H1 (cell line): ENCODE measurements around the gene LITAFD. TPM values are rescaled to one million over a fixed set of nuclear protein-coding genes. Genes with fewer than 3 reads are reported as not detected.
"Not testable (repeated sequence)": the region's sequence is repeated elsewhere in the genome, so short reads cannot be mapped to it uniquely, and the experiment has no call there.

ENCODE experiments used
- CTCF ChIA-PET: fragments of 300-600 bp; sonication (Branson Sonifier 250); formaldehyde crosslinking; loops from one replicate; lab custom pipeline; 2021; ENCODE audit not compliant: partially characterized antibody; lab: Charles Lee
- POLR2A ChIA-PET: fragments of 300-600 bp; sonication (Branson Sonifier 250); formaldehyde crosslinking; loops from one replicate; lab custom pipeline; 2021; ENCODE audit warnings: inconsistent platforms; ENCODE audit not compliant: partially characterized antibody; lab: Charles Lee
- DNase-seq, 2 experiments: peaks; one replicate each; pipeline versions ENCODE4 v3.0.0 to v3.0.0-alpha.2; 2010 to 2022; ENCODE audit warnings: low spot score in 2 of 2, low read depth in 1 of 2, mixed read lengths in 1 of 2
- FAIRE-seq: peaks from 2 replicates; lab custom pipeline; 2011; peaks lifted over from hg19 to GRCh38; lab: Jason Lieb, UNC
- H2AFZ ChIP-seq: 2 replicates; pipeline ENCODE4 v1.8.1; 2012; ENCODE audit warnings: low read length, inconsistent platforms
- H2AK5ac ChIP-seq: 2 replicates; pipeline ENCODE4 v1.6.1; 2013; ENCODE audit warnings: low read depth, low read length
- H2BK120ac ChIP-seq: replicated peaks from 2 replicates; pipeline ENCODE3; 2013; ENCODE audit warnings: low read depth, low read length, inconsistent platforms
- H2BK12ac ChIP-seq: 2 replicates; pipeline ENCODE4 v1.6.1; 2013; ENCODE audit warnings: low read depth, low read length
- H2BK15ac ChIP-seq: 2 replicates; pipeline ENCODE4 v1.6.1; 2013; ENCODE audit warnings: low read length
- H2BK20ac ChIP-seq: 2 replicates; pipeline ENCODE4 v1.6.1; 2013; ENCODE audit warnings: low read length
- H2BK5ac ChIP-seq: 2 replicates; pipeline ENCODE4 v1.6.1; 2013; ENCODE audit warnings: low read depth, low read length
- H3K14ac ChIP-seq: 2 replicates; pipeline ENCODE4 v1.6.1; 2013; ENCODE audit warnings: inconsistent platforms; ENCODE audit not compliant: insufficient read length
- H3K18ac ChIP-seq: 2 replicates; pipeline ENCODE4 v1.6.1; 2013; ENCODE audit warnings: low read length; ENCODE audit errors: extremely low read depth
- H3K23ac ChIP-seq: 2 replicates; pipeline ENCODE4 v1.6.1; 2013; ENCODE audit warnings: inconsistent platforms; ENCODE audit not compliant: insufficient read length
- H3K23me2 ChIP-seq: 2 replicates; pipeline ENCODE4 v1.6.1; 2013; ENCODE audit warnings: low read depth, low read length
- H3K27ac ChIP-seq: 2 replicates; pipeline ENCODE4 v1.6.1; 2011; ENCODE audit warnings: low read depth, low read length, inconsistent platforms
- H3K27me3 ChIP-seq, 4 experiments: replicated peaks in 1 of 4; 1 replicate in 1 of 4; 2 replicates in 3 of 4; pipeline versions ENCODE4 v1.6.1 to v1.8.1; 2011 to 2013; ENCODE audit warnings: low read length in 3 of 4, mild to moderate bottlenecking in 3 of 4, inconsistent platforms in 2 of 4, mixed read lengths in 2 of 4, moderate library complexity in 1 of 4; ENCODE audit not compliant: control insufficient read depth in 3 of 4, insufficient read depth in 3 of 4; ENCODE audit errors: extremely low read depth in 1 of 4
- H3K36me3 ChIP-seq, 4 experiments: 2 replicates each; pipeline versions ENCODE4 v1.6.1 to v1.8.1; 2011 to 2013; ENCODE audit warnings: mild to moderate bottlenecking in 4 of 4, low read length in 3 of 4, moderate library complexity in 2 of 4, control low read depth in 1 of 4, inconsistent platforms in 1 of 4; ENCODE audit not compliant: insufficient read depth in 4 of 4, control insufficient read depth in 2 of 4
- H3K4ac ChIP-seq: replicated peaks from 2 replicates; pipeline ENCODE3; 2013; ENCODE audit warnings: low read length, low read depth, mixed read lengths, inconsistent platforms; ENCODE audit not compliant: insufficient read length
- H3K4me1 ChIP-seq, 4 experiments: replicated peaks in 1 of 4; 1 replicate in 1 of 4; 2 replicates in 3 of 4; pipeline versions ENCODE4 v1.6.1 to v1.8.1; 2011 to 2013; ENCODE audit warnings: low read length in 3 of 4, inconsistent platforms in 2 of 4, mixed read lengths in 1 of 4; ENCODE audit not compliant: insufficient read depth in 4 of 4, control insufficient read depth in 3 of 4
- H3K4me2 ChIP-seq, 2 experiments: 2 replicates each; pipeline versions ENCODE4 v1.6.1 to v1.8.1; 2011 to 2013; ENCODE audit warnings: low read depth in 2 of 2, low read length in 2 of 2, control low read depth in 1 of 2, inconsistent platforms in 1 of 2, mild to moderate bottlenecking in 1 of 2; ENCODE audit not compliant: insufficient read depth in 1 of 2
- H3K4me3 ChIP-seq, 4 experiments: fragments of 200-600, 300-600 bp in 1 of 4; sonication (generic), shearing (Covaris generic), sonication (Bioruptor Twin) in 1 of 4; 2 replicates each; pipeline versions ENCODE4 v1.5.1 to v1.8.1; 2011 to 2016; ENCODE audit warnings: low read length in 4 of 4, low read depth in 3 of 4, control low read depth in 2 of 4, inconsistent platforms in 2 of 4, mild to moderate bottlenecking in 2 of 4, mixed read lengths in 1 of 4, moderate library complexity in 1 of 4; ENCODE audit not compliant: insufficient read depth in 2 of 4; ENCODE audit errors: extremely low read depth in 1 of 4
- H3K56ac ChIP-seq: replicated peaks from 2 replicates; pipeline ENCODE3; 2013; ENCODE audit warnings: low read depth, mild to moderate bottlenecking, mixed read lengths, low read length, inconsistent platforms; ENCODE audit not compliant: insufficient read length
- H3K79me1 ChIP-seq: 2 replicates; pipeline ENCODE4 v1.6.1; 2013; ENCODE audit warnings: low read depth, low read length, control low read depth
- H3K79me2 ChIP-seq, 2 experiments: 2 replicates each; pipeline versions ENCODE4 v1.6.1 to v1.8.1; 2012 to 2013; ENCODE audit warnings: low read length in 2 of 2, mild to moderate bottlenecking in 2 of 2, inconsistent platforms in 1 of 2; ENCODE audit not compliant: insufficient read depth in 2 of 2, control insufficient read depth in 1 of 2
- H3K9ac ChIP-seq, 4 experiments: replicated peaks in 1 of 4; 1 replicate in 1 of 4; 2 replicates in 3 of 4; pipeline versions ENCODE4 v1.6.1 to v1.8.1; 2011 to 2013; ENCODE audit warnings: low read depth in 3 of 4, low read length in 3 of 4, control low read depth in 2 of 4, mild to moderate bottlenecking in 2 of 4, moderate library complexity in 2 of 4, inconsistent platforms in 1 of 4; ENCODE audit errors: extremely low read depth in 1 of 4
- H3K9me3 ChIP-seq, 2 experiments: 2 replicates each; pipeline versions ENCODE4 v1.6.1 to v1.8.1; 2012 to 2013; ENCODE audit warnings: mild to moderate bottlenecking in 2 of 2, moderate library complexity in 2 of 2, control low read depth in 1 of 2, inconsistent platforms in 1 of 2, low read depth in 1 of 2, low read length in 1 of 2, mixed read lengths in 1 of 2; ENCODE audit not compliant: insufficient read depth in 2 of 2
- H4K20me1 ChIP-seq, 2 experiments: replicated peaks in 1 of 2; 2 replicates each; pipeline versions ENCODE3 to v1.8.1; 2011 to 2013; ENCODE audit warnings: inconsistent platforms in 2 of 2, low read length in 2 of 2, mild to moderate bottlenecking in 1 of 2; ENCODE audit not compliant: insufficient read depth in 2 of 2, control insufficient read depth in 1 of 2
- H4K5ac ChIP-seq: 2 replicates; pipeline ENCODE4 v1.6.1; 2013; ENCODE audit warnings: low read length, low read depth, mixed read lengths, inconsistent platforms; ENCODE audit not compliant: insufficient read length
- H4K8ac ChIP-seq: 2 replicates; pipeline ENCODE4 v1.8.0; 2013; ENCODE audit warnings: mild to moderate bottlenecking, moderate library complexity, low read length, inconsistent platforms; ENCODE audit not compliant: insufficient read depth; ENCODE audit errors: extremely low read depth
- H4K91ac ChIP-seq: replicated peaks from 2 replicates; pipeline ENCODE3; 2013; ENCODE audit warnings: low read length, mixed read lengths, inconsistent platforms; ENCODE audit not compliant: insufficient read length
- WGBS, 2 experiments: shearing (Covaris generic) in 1 of 2; methylation state at CpG; one replicate each; pipeline versions ENCODE4 v1.1.6 to v1.1.7; 2013 to 2015; ENCODE audit warnings: low lambda C conversion rate in 2 of 2, mixed read lengths in 2 of 2, inconsistent platforms in 1 of 2, low coverage in 1 of 2, missing lambda C conversion rate in 1 of 2; ENCODE audit not compliant: insufficient replicate concordance in 2 of 2, insufficient coverage in 1 of 2, insufficient read length in 1 of 2; ENCODE audit errors: extremely low coverage in 1 of 2, missing lambda C conversion rate in 1 of 2; 5-methylcytosine and 5-hydroxymethylcytosine counted together
- polyA plus RNA-seq, 7 experiments: library from polyadenylated mRNA; depleted of rRNA in 3 of 7; stranded (reverse) in 5 of 7; unstranded in 2 of 7; fragments of >200 nt in 5 of 7; fragments of 200-250 nt in 2 of 7; gene quantifications; 1 replicate in 5 of 7; 2 replicates in 1 of 7; 4 replicates in 1 of 7; pipeline versions ENCODE4 v1.2.1 to v1.2.3, GENCODE V29; 2011 to 2013; ENCODE audit warnings: missing spikeins in 2 of 7, mixed read lengths in 2 of 7
- total RNA-seq: library from RNA; stranded (reverse); fragmentation: NEBNext Ultra II Directional; extraction: Animal tissue kit (Norgen Biotek cat#: 25700); gene quantifications from 2 replicates; pipeline ENCODE4 v1.2.1, GENCODE V29; 2021

The LITAFD gene
- total and polyA plus RNA-seq, 2 of the 8 experiments (the other 6 are each of a cell fraction or from before 2014, with no cell fraction given): not detected

- H3K18ac ChIP-seq, H2BK5ac ChIP-seq, CTCF ChIA-PET, H3K36me3 ChIP-seq, H4K5ac ChIP-seq, H3K9ac ChIP-seq, H3K4ac ChIP-seq, H3K4me2 ChIP-seq, H3K23me2 ChIP-seq, H2BK15ac ChIP-seq, H2AFZ ChIP-seq, H3K9me3 ChIP-seq, FAIRE-seq, H4K8ac ChIP-seq, H2AK5ac ChIP-seq, H3K27me3 ChIP-seq, H3K27ac ChIP-seq, H3K4me3 ChIP-seq, H2BK20ac ChIP-seq, H4K91ac ChIP-seq, DNase-seq, H3K79me1 ChIP-seq, H3K14ac ChIP-seq, H3K4me1 ChIP-seq, H3K56ac ChIP-seq, H4K20me1 ChIP-seq, H3K23ac ChIP-seq, H2BK12ac ChIP-seq, H2BK120ac ChIP-seq: not testable (repeated sequence)
- POLR2A ChIA-PET: interaction anchor here (1.2 kb wide), 1 partner anchor 13 kb away, joined by 3 read pairs; no protein-coding TSS in a partner anchor
- 100% methylated on average over 3 of the region's 4 CpGs; no CpG with 5 or more reads in 1 of the 2 experiments for WGBS, 2 experiments
- H3K79me2 ChIP-seq: peaks cover 0 to 28% of the 10 kb centered on the region in 2 experiments; a peak in 2 of 4 replicates
These were observed 40.1 kb upstream of the LITAFD start for GRCh38 chr16:8842016-8842415.

DNA sequence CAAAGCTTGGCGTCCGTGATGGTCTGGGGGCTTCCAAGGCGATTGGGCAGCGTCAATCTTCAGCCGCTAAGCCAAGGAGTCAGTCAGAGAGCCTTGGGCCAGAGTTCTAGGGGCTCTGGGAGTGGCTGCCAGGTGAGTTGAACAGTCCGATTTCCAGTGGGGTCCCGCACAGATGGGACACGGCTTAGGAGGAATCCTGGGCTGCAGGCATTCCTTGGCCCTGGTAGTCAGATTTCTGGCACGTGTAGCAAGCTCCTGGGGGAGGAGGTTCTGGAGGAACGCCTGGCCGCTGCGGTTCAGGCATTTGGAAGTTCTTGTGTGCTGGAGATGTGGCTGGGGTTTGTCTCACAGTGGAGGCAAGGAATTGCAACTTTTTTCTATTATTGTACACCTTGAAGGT is 38.9 kb upstream of the LITAFD start:
- H3K9ac ChIP-seq, H3K4me2 ChIP-seq, H4K20me1 ChIP-seq, H3K36me3 ChIP-seq, DNase-seq, H4K91ac ChIP-seq, H3K4ac ChIP-seq, H4K5ac ChIP-seq, H3K4me1 ChIP-seq, H3K14ac ChIP-seq, H3K23ac ChIP-seq, H2BK120ac ChIP-seq, H3K27me3 ChIP-seq, H3K27ac ChIP-seq, H3K56ac ChIP-seq, H3K4me3 ChIP-seq, H4K8ac ChIP-seq, H2AFZ ChIP-seq, H3K9me3 ChIP-seq, H2BK15ac ChIP-seq, H2BK5ac ChIP-seq, H2BK20ac ChIP-seq, H2BK12ac ChIP-seq, H3K18ac ChIP-seq, H3K79me1 ChIP-seq, H2AK5ac ChIP-seq, CTCF ChIA-PET, H3K23me2 ChIP-seq, FAIRE-seq: not testable (repeated sequence)
- POLR2A ChIA-PET: interaction anchor here (1.2 kb wide), 1 partner anchor 11 kb away, joined by 3 read pairs; no protein-coding TSS in a partner anchor
- H3K79me2 ChIP-seq: peaks cover 0 to 23% of the 10 kb centered on the region in 2 experiments; a peak in 2 of 4 replicates
- 87% methylated on average over 9 of the region's 12 CpGs; no CpG with 5 or more reads in 1 of the 2 experiments for WGBS, 2 experiments
